Naive B cell (primary cell): ENCODE data around the gene ANTXR2. TPM values are rescaled to one million over a fixed set of nuclear protein-coding genes. Genes with fewer than 3 reads are reported as not detected.

Experiments used
- ATAC-seq, 2 donors: fragments of 150-1000 bp; cut with Tn5 transposase; 2 replicates each; pipeline ENCODE4 v1.10.0; 2021; ENCODE audit warnings: low read depth in 2 of 2, mild to moderate bottlenecking in 2 of 2, moderate library complexity in 2 of 2
- DNase-seq: peaks from one replicate; pipeline ENCODE4 v3.0.0; 2022
- H3K27ac Mint-ChIP-seq, 6 donors: one replicate each; pipeline ENCODE4 v1.8.0; 2020 to 2022; ENCODE audit warnings: mild to moderate bottlenecking in 6 of 6, mixed read lengths in 6 of 6, moderate library complexity in 5 of 6, inconsistent platforms in 2 of 6
- H3K27me3 Mint-ChIP-seq, 3 donors: one replicate each; pipeline ENCODE4 v1.8.0; 2021 to 2022; ENCODE audit warnings: mixed read lengths in 3 of 3, mild to moderate bottlenecking in 1 of 3
- H3K36me3 Mint-ChIP-seq, 2 donors: one replicate each; pipeline ENCODE4 v1.8.0; 2020 to 2022; ENCODE audit warnings: mixed read lengths in 2 of 2, inconsistent platforms in 1 of 2, mild to moderate bottlenecking in 1 of 2
- H3K4me1 Mint-ChIP-seq, 3 donors: one replicate each; pipeline ENCODE4 v1.8.0; 2020 to 2022; ENCODE audit warnings: mixed read lengths in 3 of 3, inconsistent platforms in 1 of 3, mild to moderate bottlenecking in 1 of 3, moderate library complexity in 1 of 3
- H3K4me3 Mint-ChIP-seq, 8 donors: one replicate each; pipeline ENCODE4 v1.8.0; 2020 to 2022; ENCODE audit warnings: mild to moderate bottlenecking in 8 of 8, mixed read lengths in 8 of 8, moderate library complexity in 8 of 8, inconsistent platforms in 2 of 8
- H3K9me3 Mint-ChIP-seq, 7 donors: one replicate each; pipeline ENCODE4 v1.8.0; 2020 to 2022; ENCODE audit warnings: mixed read lengths in 7 of 7, mild to moderate bottlenecking in 5 of 7, inconsistent platforms in 2 of 7, moderate library complexity in 1 of 7
- polyA plus RNA-seq, 6 donors: library from polyadenylated mRNA; unstranded; fragments of 300-500 nt; fragmentation: Illumina TruSeq; gene quantifications; one replicate each; pipeline ENCODE4 v1.2.3, GENCODE V29; 2021; ENCODE audit warnings: low read depth in 6 of 6

ANTXR2 gene
- polyA plus RNA-seq, 6 donors from 2014 or later, result 30.6 to 66.9 (median 51.0) TPM

- Mint-ChIP-seq H3K27me3 (no peaks in the 10 kb centered on the region), H3K27ac (peak overlapping the region in 1 of 6 donors; percentile 4), H3K4me1 (peaks cover 2 to 4% (median 4%) of the 10 kb centered on the region in 3 donors), H3K36me3 (no peaks in the 10 kb centered on the region), H3K4me3 (peak overlapping the region in 1 of 8 donors; percentile 26), H3K9me3 (no peaks in the 10 kb centered on the region)
- ATAC-seq (no peak), DNase-seq (no peak)
These were observed 149.7 kb downstream of the ANTXR2 start for GRCh38 chr4:79923281-79923680.

- ATAC-seq, result no peak
- DNase-seq, result no peak
- Mint-ChIP-seq H3K4me3 (no peak overlapping the region), H3K27ac (no peak overlapping the region), H3K36me3 (no peaks in the 10 kb centered on the region), H3K27me3 (no peaks in the 10 kb centered on the region), H3K9me3 (no peaks in the 10 kb centered on the region), H3K4me1 (peaks cover 4% of the 10 kb centered on the region in 3 donors)
These were observed 151.0 kb downstream of the ANTXR2 start for GRCh38 chr4:79922011-79922410.

- Mint-ChIP-seq H3K4me1 (peaks cover 4% of the 10 kb centered on the region in 3 donors), H3K4me3 (no peak overlapping the region), H3K27me3 (no peaks in the 10 kb centered on the region), H3K27ac (peak overlapping the region in 1 of 6 donors; percentile 70), H3K9me3 (no peaks in the 10 kb centered on the region), H3K36me3 (no peaks in the 10 kb centered on the region)
- ATAC-seq, result no peak
- DNase-seq, result no peak
These were observed 152.7 kb downstream of the ANTXR2 start for GRCh38 chr4:79920163-79920853.

GRCh38 chr4:79918292-79918691, 154.7 kb downstream of the ANTXR2 start:
- H3K4me3 Mint-ChIP-seq, result no peak overlapping the region

GRCh38 chr4:79917246-79917645, 155.8 kb downstream of the ANTXR2 start:
- Mint-ChIP-seq H3K36me3 (no peaks in the 10 kb centered on the region), H3K9me3 (no peaks in the 10 kb centered on the region), H3K4me1 (peaks cover 0 to 1% (median 0%) of the 10 kb centered on the region in 3 donors), H3K27ac (no peak overlapping the region), H3K27me3 (no peaks in the 10 kb centered on the region), H3K4me3 (no peak overlapping the region)
- ATAC-seq (peak; percentile 66 to 73), DNase-seq (peak; percentile 9)

More at GRCh38 chr4:79918292-79918691, 154.7 kb downstream of the ANTXR2 start:
- Mint-ChIP-seq H3K9me3 (no peaks in the 10 kb centered on the region), H3K27me3 (no peaks in the 10 kb centered on the region), H3K27ac (peak overlapping the region in 1 of 6 donors; percentile 47), H3K4me1 (peaks cover 0 to 3% (median 2%) of the 10 kb centered on the region in 3 donors), H3K36me3 (no peaks in the 10 kb centered on the region)
- DNase-seq (no peak), ATAC-seq (no peak)

- DNase-seq, result no peak
- H3K27ac Mint-ChIP-seq, result no peak overlapping the region
- no peak overlapping the region for H3K4me3 Mint-ChIP-seq
- H3K36me3 Mint-ChIP-seq, result peaks cover 0 to 4% of the 10 kb centered on the region in 2 donors
- no peaks in the 10 kb centered on the region for H3K9me3 Mint-ChIP-seq
- H3K4me1 Mint-ChIP-seq, result peaks cover 0 to 1% (median 0%) of the 10 kb centered on the region in 3 donors
- ATAC-seq, result no peak
- no peaks in the 10 kb centered on the region for H3K27me3 Mint-ChIP-seq
These were observed 157.8 kb downstream of the ANTXR2 start for GRCh38 chr4:79915246-79915645.

GRCh38 chr4:79913581-79913980, 159.4 kb downstream of the ANTXR2 start:
- DNase-seq, result no peak
- Mint-ChIP-seq H3K36me3 (peaks cover 0 to 4% of the 10 kb centered on the region in 2 donors), H3K27me3 (no peaks in the 10 kb centered on the region), H3K27ac (no peak overlapping the region), H3K4me1 (peaks cover 0 to 1% (median under 1%) of the 10 kb centered on the region in 3 donors), H3K4me3 (no peak overlapping the region), H3K9me3 (no peaks in the 10 kb centered on the region)
- no peak for ATAC-seq

- DNase-seq (no peak), ATAC-seq (no peak)
- Mint-ChIP-seq H3K27me3 (no peaks in the 10 kb centered on the region), H3K9me3 (no peaks in the 10 kb centered on the region), H3K4me3 (peak overlapping the region in 3 of 8 donors; percentile 7 to 61 (median 45)), H3K4me1 (peaks cover 17 to 24% (median 20%) of the 10 kb centered on the region in 3 donors), H3K36me3 (peaks cover 16 to 39% of the 10 kb centered on the region in 2 donors), H3K27ac (peak overlapping the region in 1 of 6 donors; percentile 19)
These were observed 166.0 kb downstream of the ANTXR2 start for GRCh38 chr4:79907001-79907400.

- Mint-ChIP-seq H3K27me3 (no peaks in the 10 kb centered on the region), H3K9me3 (peaks cover 0 to under 1% (median 0%) of the 10 kb centered on the region in 7 donors), H3K4me1 (peaks cover 17 to 24% (median 20%) of the 10 kb centered on the region in 3 donors), H3K36me3 (peaks cover 16 to 39% of the 10 kb centered on the region in 2 donors), H3K27ac (peak overlapping the region in 1 of 6 donors; percentile 34), H3K4me3 (peak overlapping the region in 6 of 8 donors; percentile 7 to 65 (median 34))
- DNase-seq (peak; percentile 6), ATAC-seq (peak; percentile 63 to 66)
These were observed 166.7 kb downstream of the ANTXR2 start for GRCh38 chr4:79906303-79906702.

- peaks cover 16 to 35% of the 10 kb centered on the region in 2 donors for H3K36me3 Mint-ChIP-seq
- H3K4me1 Mint-ChIP-seq, result peaks cover 17 to 24% (median 20%) of the 10 kb centered on the region in 3 donors
- ATAC-seq (no peak), DNase-seq (no peak)
- no peak overlapping the region for H3K27ac Mint-ChIP-seq
- H3K27me3 Mint-ChIP-seq, result no peaks in the 10 kb centered on the region
- H3K9me3 Mint-ChIP-seq, result peaks cover 0 to 7% (median 0%) of the 10 kb centered on the region in 7 donors
- H3K4me3 Mint-ChIP-seq, result no peak overlapping the region
These were observed 167.8 kb downstream of the ANTXR2 start for GRCh38 chr4:79905212-79905611.

- H3K27ac Mint-ChIP-seq, result no peak overlapping the region
- no peak for DNase-seq
- H3K4me3 Mint-ChIP-seq, result no peak overlapping the region
- peaks cover 17 to 24% (median 20%) of the 10 kb centered on the region in 3 donors for H3K4me1 Mint-ChIP-seq
- no peaks in the 10 kb centered on the region for H3K27me3 Mint-ChIP-seq
- H3K9me3 Mint-ChIP-seq, result peaks cover 0 to 13% (median 0%) of the 10 kb centered on the region in 7 donors
- ATAC-seq, result no peak
- H3K36me3 Mint-ChIP-seq, result peaks cover 16 to 35% of the 10 kb centered on the region in 2 donors
These were observed 168.7 kb downstream of the ANTXR2 start for GRCh38 chr4:79904331-79904730.

- ATAC-seq, result no peak
- peak overlapping the region in 1 of 6 donors; percentile 12 for H3K27ac Mint-ChIP-seq
- peaks cover 0 to 13% (median 2%) of the 10 kb centered on the region in 7 donors for H3K9me3 Mint-ChIP-seq
- peaks cover 0 to 13% of the 10 kb centered on the region in 2 donors for H3K36me3 Mint-ChIP-seq
- DNase-seq, result no peak
- no peak overlapping the region for H3K4me3 Mint-ChIP-seq
- H3K27me3 Mint-ChIP-seq, result peaks cover 0 to 4% (median 0%) of the 10 kb centered on the region in 3 donors
- peaks cover 0 to 3% (median 0%) of the 10 kb centered on the region in 3 donors for H3K4me1 Mint-ChIP-seq
These were observed 172.8 kb downstream of the ANTXR2 start for GRCh38 chr4:79900182-79900581.

- ATAC-seq (no peak), DNase-seq (no peak)
- Mint-ChIP-seq H3K36me3 (peaks cover 0 to 8% of the 10 kb centered on the region in 2 donors), H3K9me3 (peaks cover 0 to 13% (median 2%) of the 10 kb centered on the region in 7 donors), H3K4me1 (peaks cover 0 to 3% (median 0%) of the 10 kb centered on the region in 3 donors), H3K27ac (no peak overlapping the region), H3K4me3 (no peak overlapping the region), H3K27me3 (peaks cover 0 to 4% (median 0%) of the 10 kb centered on the region in 3 donors)
These were observed 173.5 kb downstream of the ANTXR2 start for GRCh38 chr4:79899481-79899880.

GRCh38 chr4:79898055-79898454, 175.0 kb downstream of the ANTXR2 start:
- Mint-ChIP-seq H3K9me3 (peaks cover 0 to 13% (median 2%) of the 10 kb centered on the region in 7 donors), H3K27me3 (peaks cover 0 to 4% (median 0%) of the 10 kb centered on the region in 3 donors), H3K27ac (no peak overlapping the region), H3K4me1 (peaks cover 0 to 3% (median 0%) of the 10 kb centered on the region in 3 donors), H3K4me3 (no peak overlapping the region), H3K36me3 (peaks cover 0 to under 1% of the 10 kb centered on the region in 2 donors)
- DNase-seq, result no peak
- no peak for ATAC-seq
